CD4-positive, alpha-beta T cell (primary cell): Measurements from ENCODE around the gene FBXW2. TPM values are rescaled to one million over a fixed set of nuclear protein-coding genes. Genes with fewer than 3 reads are reported as not detected.

Source experiments
- ATAC-seq: fragments of 200-7000 bp; cut with Tn5 transposase; one replicate; pipeline ENCODE4 v1.10.0; 2022; ENCODE audit warnings: mild to moderate bottlenecking; ENCODE audit not compliant: poor library complexity
- CTCF ChIA-PET: fragments of 350-600 bp; sonication (Branson Sonifier 250); formaldehyde crosslinking; loops from one replicate; lab custom pipeline; 2021; ENCODE audit warnings: antibody characterized with exemption, inconsistent platforms; lab: Charles Lee
- POLR2A ChIA-PET: fragments of 350-600 bp; sonication (Branson Sonifier 250); formaldehyde crosslinking; loops from one replicate; lab custom pipeline; 2021; ENCODE audit warnings: antibody characterized with exemption, inconsistent platforms; lab: Charles Lee
- DNase-seq, 14 experiments: peaks; one replicate each; pipeline ENCODE4 v3.0.0-alpha.2; 2013 to 2020; ENCODE audit warnings: mixed read lengths in 2 of 14
- H3K27ac ChIP-seq, 2 donors: one replicate each; pipeline versions ENCODE4 v1.5.1 to v1.7.0; 2013; ENCODE audit warnings: low read length in 2 of 2, low read depth in 1 of 2, mild to moderate bottlenecking in 1 of 2
- H3K27me3 ChIP-seq, 2 experiments: 1 replicate in 1 of 2; 2 replicates in 1 of 2; pipeline versions ENCODE4 v1.6.1 to v1.7.0; 2013; ENCODE audit warnings: low read length in 2 of 2, control low read depth in 1 of 2, mild to moderate bottlenecking in 1 of 2, moderate library complexity in 1 of 2; ENCODE audit not compliant: insufficient read depth in 2 of 2, control insufficient read depth in 1 of 2
- H3K36me3 ChIP-seq: one replicate; pipeline ENCODE4 v1.6.1; 2013; ENCODE audit warnings: low read length, control low read depth; ENCODE audit not compliant: insufficient read depth
- H3K4me1 ChIP-seq: one replicate; pipeline ENCODE4 v1.6.1; 2013; ENCODE audit warnings: low read length, control low read depth; ENCODE audit not compliant: insufficient read depth
- H3K4me3 ChIP-seq: one replicate; pipeline ENCODE4 v1.5.1; 2013; ENCODE audit warnings: mild to moderate bottlenecking, low read length, moderate library complexity
- H3K9me3 ChIP-seq, 2 experiments: 1 replicate in 1 of 2; 2 replicates in 1 of 2; pipeline versions ENCODE4 v1.6.1 to v1.7.0; 2013; ENCODE audit warnings: low read length in 2 of 2, mild to moderate bottlenecking in 2 of 2, control low read depth in 1 of 2, moderate library complexity in 1 of 2; ENCODE audit not compliant: control insufficient read depth in 1 of 2, insufficient read depth in 1 of 2
- H3K27ac Mint-ChIP-seq: one replicate; pipeline ENCODE4 v1.8.0; 2020; ENCODE audit warnings: mixed read lengths
- H3K27me3 Mint-ChIP-seq: one replicate; pipeline ENCODE4 v1.8.0; 2021; ENCODE audit warnings: mixed read lengths
- H3K36me3 Mint-ChIP-seq: one replicate; pipeline ENCODE4 v1.8.0; 2021; ENCODE audit warnings: low read depth, mixed read lengths
- H3K4me1 Mint-ChIP-seq: one replicate; pipeline ENCODE4 v1.8.0; 2021; ENCODE audit warnings: low read depth, mixed read lengths
- H3K4me3 Mint-ChIP-seq: one replicate; pipeline ENCODE4 v1.8.0; 2020; ENCODE audit warnings: mild to moderate bottlenecking, mixed read lengths
- H3K9me3 Mint-ChIP-seq: one replicate; pipeline ENCODE4 v1.8.0; 2020; ENCODE audit warnings: mixed read lengths
- CTCF ChIP-seq: fragments of 200-600 bp; IDR thresholded peaks from one replicate; pipeline ENCODE4 v1.8.0; 2022; ENCODE audit warnings: antibody characterized with exemption, mild to moderate bottlenecking
- intact Hi-C, 2 experiments: fragments of 100-400 bp; cut with DNase I in 1 of 2; cut with micrococcal nuclease in 1 of 2; formaldehyde crosslinking; loops; one replicate each; pipeline versions ENCODE4 v1.15.1 to v1.9.0; 2023 to 2025; cut with DNase I, micrococcal nuclease
- total RNA-seq, 174 experiments: library from RNA in 2 of 174; stranded (reverse) in 2 of 174; gene quantifications; one replicate each; pipeline ENCODE4 v1.2.3 and lab custom pipeline; 2021 to 2026

The FBXW2 gene
- total RNA-seq, 2 experiments from 2014 or later, result 58.7 to 64.7 TPM

GRCh38 chr9:120832807-120833206 is 39.6 kb upstream of the FBXW2 start:
- Mint-ChIP-seq H3K4me1 (peaks cover 11% of the 10 kb centered on the region), H3K27me3 (no peaks in the 10 kb centered on the region), H3K27ac (no peak overlapping the region), H3K36me3 (peaks cover 78% of the 10 kb centered on the region), H3K9me3 (no peaks in the 10 kb centered on the region), H3K4me3 (no peak overlapping the region)
- Histone ChIP-seq H3K4me3 (no peak overlapping the region), H3K27ac (no peak overlapping the region), H3K36me3 (peaks cover 55% of the 10 kb centered on the region), H3K4me1 (no peaks in the 10 kb centered on the region), H3K27me3 (no peaks in the 10 kb centered on the region), H3K9me3 (no peaks in the 10 kb centered on the region)
- intact Hi-C loops, result no loop called here
- ATAC-seq, result no peak
- CTCF ChIA-PET, result interaction anchor here (0.7 kb wide), 1 partner anchor 16 kb away, joined by 3 read pairs; no protein-coding TSS in a partner anchor
- DNase-seq, result no peak
- TF ChIP-seq CTCF, result no peak
- POLR2A ChIA-PET, result interaction anchor here (1.1 to 1.4 kb wide), 2 partner anchors 10 to 12 kb away, joined by 3 to 7 read pairs; partner anchors contain the start of gene PSMD5

- Mint-ChIP-seq H3K4me3 (no peak overlapping the region), H3K27me3 (no peaks in the 10 kb centered on the region), H3K4me1 (peaks cover 2% of the 10 kb centered on the region), H3K36me3 (peaks cover 85% of the 10 kb centered on the region), H3K27ac (no peak overlapping the region), H3K9me3 (no peaks in the 10 kb centered on the region)
- Histone ChIP-seq H3K4me1 (no peaks in the 10 kb centered on the region), H3K27me3 (no peaks in the 10 kb centered on the region), H3K36me3 (peaks cover 60% of the 10 kb centered on the region), H3K9me3 (no peaks in the 10 kb centered on the region), H3K4me3 (no peak overlapping the region), H3K27ac (no peak overlapping the region)
- intact Hi-C loops, result no loop called here
- ChIA-PET POLR2A (interaction anchor here (0.8 to 1.4 kb wide), 2 partner anchors 12 to 37 kb away, joined by 3 read pairs; partner anchors contain the start of gene PSMD5), CTCF (no interaction called here)
- TF ChIP-seq CTCF, result no peak
- ATAC-seq, result no peak
- DNase-seq, result no peak
These were observed 37.6 kb upstream of the FBXW2 start for GRCh38 chr9:120830865-120831264.

- POLR2A ChIA-PET, result interaction anchor here (0.8 to 1.4 kb wide), 2 partner anchors 12 to 36 kb away, joined by 3 read pairs; partner anchors contain the start of gene PSMD5
- no peaks in the 10 kb centered on the region for H3K4me1 ChIP-seq
- no peaks in the 10 kb centered on the region for H3K27me3 ChIP-seq
- no peak for ATAC-seq
- no peak overlapping the region for H3K4me3 Mint-ChIP-seq
- H3K27ac ChIP-seq, result no peak overlapping the region
- H3K4me1 Mint-ChIP-seq, result no peaks in the 10 kb centered on the region
- TF ChIP-seq CTCF, result no peak
- DNase-seq, result no peak
- no peaks in the 10 kb centered on the region for H3K27me3 Mint-ChIP-seq
- peaks cover 59% of the 10 kb centered on the region for H3K36me3 ChIP-seq
- no peaks in the 10 kb centered on the region for H3K9me3 ChIP-seq
- CTCF ChIA-PET, result no interaction called here
- H3K27ac Mint-ChIP-seq, result no peak overlapping the region
- intact Hi-C loops, result no loop called here
- H3K36me3 Mint-ChIP-seq, result peaks cover 82% of the 10 kb centered on the region
- H3K9me3 Mint-ChIP-seq, result no peaks in the 10 kb centered on the region
- H3K4me3 ChIP-seq, result no peak overlapping the region
These were observed 36.9 kb upstream of the FBXW2 start for GRCh38 chr9:120830151-120830550.
